AG10803 (cell line): ENCODE data around the gene LAMP2.
A peak's percentile ranks its signal among the peaks of the same experiment; 100 is the strongest.

Experiments
- DNase-seq: peaks from one replicate; pipeline ENCODE4 v3.0.0; 2010; ENCODE audit warnings: low read depth
- H3K4me3 ChIP-seq: 2 replicates; pipeline ENCODE4 v1.5.1; 2011; ENCODE audit warnings: mild to moderate bottlenecking, low read length, control low read depth
- CTCF ChIP-seq: conservative IDR thresholded peaks from 2 replicates; pipeline ENCODE4 v1.5.1; 2011; ENCODE audit warnings: mild to moderate bottlenecking, low read length, control low read depth, inconsistent platforms

LAMP2 gene

GRCh38 chrX:120428309-120428708, 40.8 kb downstream of the LAMP2 start:
- TF ChIP-seq CTCF = no peak
- no peak for DNase-seq

GRCh38 chrX:120426599-120426998, 42.5 kb downstream of the LAMP2 start:
- peak; percentile 15 for DNase-seq
- no peak overlapping the region for H3K4me3 ChIP-seq
- TF ChIP-seq CTCF = no peak

More at GRCh38 chrX:120428309-120428708, 40.8 kb downstream of the LAMP2 start:
- no peak overlapping the region for H3K4me3 ChIP-seq

DNA sequence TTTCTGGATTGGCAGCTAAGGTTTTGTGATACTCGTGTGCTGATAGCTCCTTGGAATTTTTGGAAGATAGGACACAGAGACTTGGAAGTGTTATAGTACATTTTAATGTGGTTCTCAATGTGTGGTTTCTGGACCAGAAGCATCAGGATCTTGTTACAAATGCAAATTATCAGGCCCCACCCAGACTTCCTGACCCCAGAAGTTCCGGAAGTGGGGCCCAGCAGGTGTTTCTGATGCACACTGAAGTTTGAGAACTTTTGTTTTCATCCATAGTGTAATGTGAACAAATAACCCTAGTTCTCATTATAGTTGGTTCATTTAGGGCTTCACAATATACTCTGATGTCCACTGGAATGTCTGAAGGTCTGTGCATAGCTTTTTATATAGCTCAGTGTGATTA, 49.6 kb downstream of the LAMP2 start:
- no peak overlapping the region for H3K4me3 ChIP-seq
- TF ChIP-seq CTCF = no peak

DNA sequence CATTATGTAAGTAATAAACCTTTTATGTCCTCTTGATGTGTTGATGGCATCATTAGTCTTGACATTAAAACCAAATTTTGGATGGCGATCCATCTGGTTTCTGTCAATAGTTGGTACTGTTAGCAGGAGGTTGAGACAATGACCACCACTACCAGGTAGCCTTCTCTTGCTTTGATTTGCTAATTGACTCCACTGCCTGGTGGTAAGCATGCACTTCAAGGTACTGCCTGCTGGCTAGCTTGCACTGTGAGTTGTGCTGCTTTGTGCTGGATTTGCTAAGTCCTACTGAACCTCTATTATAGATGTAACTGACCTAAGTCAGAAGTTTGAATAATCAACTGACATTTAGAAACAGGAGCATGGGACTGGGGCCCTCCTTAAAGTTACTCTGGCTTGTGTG, 60.9 kb downstream of the LAMP2 start:
- no peak for TF ChIP-seq CTCF
- DNase-seq = no peak
- H3K4me3 ChIP-seq = no peak overlapping the region

More for the DNA sequence above, 49.6 kb downstream of the LAMP2 start:
- DNase-seq = no peak

GRCh38 chrX:120406638-120407037, 62.5 kb downstream of the LAMP2 start:
- no peak overlapping the region for H3K4me3 ChIP-seq
- no peak for DNase-seq
- no peak for TF ChIP-seq CTCF

GRCh38 chrX:120402369-120402768, 66.7 kb downstream of the LAMP2 start:
- no peak for TF ChIP-seq CTCF
- no peak overlapping the region for H3K4me3 ChIP-seq
- DNase-seq = no peak

DNA sequence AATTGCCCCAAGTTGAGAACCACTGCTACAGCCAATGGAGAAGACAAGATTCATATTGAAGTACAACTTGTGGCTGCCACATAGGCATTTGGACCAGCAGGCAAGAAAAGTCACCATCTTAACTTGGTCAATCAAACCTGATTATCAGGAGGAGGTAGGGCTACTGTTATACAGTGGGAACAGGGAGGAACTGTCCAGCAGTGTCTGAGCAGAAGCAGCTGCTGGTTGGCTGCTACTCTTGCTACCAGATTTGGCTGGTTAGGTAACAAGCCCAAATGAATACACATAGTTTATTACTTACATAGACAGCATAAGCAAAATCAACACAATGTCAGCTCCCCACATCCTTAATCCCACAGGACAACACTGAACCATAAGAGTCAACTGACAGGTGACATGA, 67.8 kb downstream of the LAMP2 start:
- no peak overlapping the region for H3K4me3 ChIP-seq
- DNase-seq = no peak
- no peak for TF ChIP-seq CTCF
